B cell (primary cell): Measurements from ENCODE around the gene LAMTOR2. TPM values are rescaled to one million over a fixed set of nuclear protein-coding genes. Genes with fewer than 3 reads are reported as not detected.

ENCODE experiments used
- ATAC-seq: fragments of 200-7000 bp; cut with Tn5 transposase; one replicate; pipeline ENCODE4 v1.10.0; 2021; ENCODE audit warnings: low read depth, mild to moderate bottlenecking, moderate number of reproducible peaks, moderate library complexity
- CTCF ChIA-PET: fragments of 350-600 bp; sonication (Branson Sonifier 250); formaldehyde crosslinking; loops from one replicate; lab custom pipeline; 2021; ENCODE audit warnings: antibody characterized with exemption, inconsistent platforms; lab: Charles Lee
- POLR2A ChIA-PET: fragments of 350-600 bp; sonication (Branson Sonifier 250); formaldehyde crosslinking; loops from one replicate; lab custom pipeline; 2021; ENCODE audit warnings: antibody characterized with exemption; lab: Charles Lee
- DNase-seq: peaks from one replicate; pipeline ENCODE4 v3.0.0; 2013
- H2AFZ ChIP-seq: 2 replicates; pipeline ENCODE4 v1.6.1; 2012; ENCODE audit warnings: mild to moderate bottlenecking, low read depth, low read length; ENCODE audit not compliant: insufficient read depth, poor library complexity, severe bottlenecking
- H3K27ac ChIP-seq, 2 donors: 1 replicate in 1 of 2; 2 replicates in 1 of 2; pipeline ENCODE4 v1.5.1; 2012 to 2013; ENCODE audit warnings: low read length in 2 of 2, mild to moderate bottlenecking in 2 of 2, moderate library complexity in 1 of 2
- H3K27me3 ChIP-seq, 4 experiments: fragments of 200-600 bp in 1 of 4; sonication (generic) in 1 of 4; replicated peaks in 1 of 4; 1 replicate in 2 of 4; 2 replicates in 2 of 4; pipeline versions ENCODE4 v1.6.1 to v1.7.0; 2013 to 2016; ENCODE audit warnings: low read length in 3 of 4, mild to moderate bottlenecking in 2 of 4, mixed read lengths in 1 of 4, moderate library complexity in 1 of 4; ENCODE audit not compliant: insufficient read depth in 4 of 4, control insufficient read depth in 3 of 4; ENCODE audit errors: control extremely low read depth in 1 of 4
- H3K36me3 ChIP-seq, 2 experiments: replicated peaks in 1 of 2; 1 replicate in 1 of 2; 2 replicates in 1 of 2; pipeline versions ENCODE4 v1.6.1 to v1.7.1; 2013; ENCODE audit warnings: low read length in 1 of 2; ENCODE audit not compliant: insufficient read depth in 2 of 2, control insufficient read depth in 1 of 2; ENCODE audit errors: control extremely low read depth in 1 of 2, extremely low read depth in 1 of 2
- H3K4me1 ChIP-seq, 2 donors: fragments of 200-600 bp in 1 of 2; sonication (generic) in 1 of 2; 1 replicate in 1 of 2; 2 replicates in 1 of 2; pipeline versions ENCODE4 v1.5.1 to v1.6.1; 2013 to 2017; ENCODE audit warnings: low read length in 2 of 2; ENCODE audit not compliant: control insufficient read depth in 2 of 2, insufficient read depth in 2 of 2
- H3K4me2 ChIP-seq: replicated peaks from 2 replicates; pipeline ENCODE3; 2012; ENCODE audit warnings: mild to moderate bottlenecking, low read depth, low read length; ENCODE audit not compliant: poor library complexity, severe bottlenecking
- H3K4me3 ChIP-seq, 5 experiments: fragments of 200-600 bp in 1 of 5; sonication (generic) in 1 of 5; 1 replicate in 3 of 5; 2 replicates in 2 of 5; pipeline versions ENCODE4 v1.5.1 to v1.7.0; 2011 to 2016; ENCODE audit warnings: low read length in 4 of 5, mild to moderate bottlenecking in 4 of 5, low read depth in 2 of 5, control low read depth in 1 of 5, moderate library complexity in 1 of 5; ENCODE audit not compliant: insufficient read depth in 1 of 5; ENCODE audit errors: control extremely low read depth in 1 of 5, extremely low read depth in 1 of 5
- H3K79me2 ChIP-seq: fragments of 200-600 bp; sonication (generic); one replicate; pipeline ENCODE4 v1.6.0; 2016; ENCODE audit warnings: low read length; ENCODE audit not compliant: control insufficient read depth, insufficient read depth
- H3K9ac ChIP-seq: fragments of 200-600 bp; sonication (generic); 2 replicates; pipeline ENCODE4 v1.6.1; 2017; ENCODE audit warnings: mild to moderate bottlenecking, low read length, moderate library complexity
- H3K9me3 ChIP-seq, 3 donors: one replicate each; pipeline versions ENCODE4 v1.6.1 to v1.7.1; 2013; ENCODE audit warnings: low read length in 2 of 3; ENCODE audit not compliant: control insufficient read depth in 2 of 3, insufficient read depth in 1 of 3; ENCODE audit errors: control extremely low read depth in 1 of 3
- H4K20me1 ChIP-seq: 2 replicates; pipeline ENCODE4 v1.6.0; 2012; ENCODE audit warnings: mild to moderate bottlenecking, low read length; ENCODE audit not compliant: insufficient read depth, control insufficient read depth, poor library complexity, severe bottlenecking
- H3K27ac Mint-ChIP-seq: one replicate; pipeline ENCODE4 v1.8.0; 2021; ENCODE audit warnings: mixed read lengths
- H3K27me3 Mint-ChIP-seq: one replicate; pipeline ENCODE4 v1.8.0; 2021; ENCODE audit warnings: mixed read lengths
- H3K4me1 Mint-ChIP-seq: one replicate; pipeline ENCODE4 v1.8.0; 2021; ENCODE audit warnings: mixed read lengths
- H3K4me3 Mint-ChIP-seq: one replicate; pipeline ENCODE4 v1.8.0; 2021; ENCODE audit warnings: mixed read lengths
- H3K9me3 Mint-ChIP-seq: one replicate; pipeline ENCODE4 v1.8.0; 2022; ENCODE audit warnings: mixed read lengths; ENCODE audit not compliant: insufficient read depth
- CTCF ChIP-seq: fragments of 200-600 bp; IDR thresholded peaks from one replicate; pipeline ENCODE4 v1.8.0; 2022; ENCODE audit warnings: antibody characterized with exemption, mild to moderate bottlenecking
- EZH2 ChIP-seq: IDR thresholded peaks from 2 replicates; pipeline ENCODE4 v1.6.1; 2012; ENCODE audit warnings: borderline replicate concordance, low read depth, mild to moderate bottlenecking, moderate library complexity, low read length; ENCODE audit not compliant: insufficient read depth, poor library complexity, severe bottlenecking
- WGBS: methylation state at CpG from one replicate; pipeline ENCODE4 v1.1.5; 2013; ENCODE audit warnings: missing lambda C conversion rate; ENCODE audit not compliant: insufficient coverage; 5-methylcytosine and 5-hydroxymethylcytosine counted together
- intact Hi-C: fragments of 100-400 bp; cut with micrococcal nuclease; formaldehyde crosslinking; loops from one replicate; pipeline ENCODE4 v1.10.0; 2022
- polyA plus RNA-seq: library from polyadenylated mRNA; depleted of rRNA; stranded (reverse); fragments of >200 nt; gene quantifications from 2 replicates; pipeline ENCODE4 v1.2.3, GENCODE V29; 2012
- total RNA-seq, 2 donors: library from RNA; stranded (reverse); fragments of 120-200 nt in 1 of 2; gene quantifications; 1 replicate in 1 of 2; 2 replicates in 1 of 2; pipeline versions ENCODE4 v1.2.3 to v1.2.4, GENCODE V29; 2013 to 2022

Gene LAMTOR2
- total and polyA plus RNA-seq, 2 donors (not counting 1 experiment from before 2014, with no cell fraction given) = 31.5 to 55.9 TPM

GRCh38 chr1:156080241-156080862 is 25.8 kb downstream of the LAMTOR2 start:
- Histone ChIP-seq H3K27me3 (peaks cover 0 to 36% (median 18%) of the 10 kb centered on the region in 4 experiments), H3K9ac (no peak overlapping the region), H3K36me3 (no peaks in the 10 kb centered on the region), H4K20me1 (no peaks in the 10 kb centered on the region), H2AFZ (no peak overlapping the region), H3K4me2 (no peak overlapping the region), H3K4me3 (no peak overlapping the region), H3K27ac (no peak overlapping the region), H3K9me3 (peaks cover 0 to 4% (median 0%) of the 10 kb centered on the region in 3 donors), H3K4me1 (peaks cover 22 to 35% of the 10 kb centered on the region in 2 donors), H3K79me2 (no peaks in the 10 kb centered on the region)
- no peak overlapping the region for H3K27ac Mint-ChIP-seq
- H3K27me3 Mint-ChIP-seq = peaks cover 6% of the 10 kb centered on the region
- intact Hi-C loops = no loop called here
- H3K4me1 Mint-ChIP-seq = peaks cover 39% of the 10 kb centered on the region
- CTCF ChIA-PET = no interaction called here
- no peak for ATAC-seq
- POLR2A ChIA-PET = no interaction called here
- TF ChIP-seq EZH2 (no peak), CTCF (no peak)
- 90% methylated on average over 4 of the region's 8 CpGs for WGBS
- peak overlapping the region; percentile 75 for H3K4me3 Mint-ChIP-seq
- no peaks in the 10 kb centered on the region for H3K9me3 Mint-ChIP-seq
- no peak for DNase-seq

- TF ChIP-seq EZH2 (no peak), CTCF (no peak)
- 87% methylated on average over 3 of the region's 4 CpGs for WGBS
- Mint-ChIP-seq H3K27me3 (peaks cover 6% of the 10 kb centered on the region), H3K27ac (no peak overlapping the region), H3K9me3 (no peaks in the 10 kb centered on the region), H3K4me3 (peak overlapping the region; percentile 75), H3K4me1 (peaks cover 34% of the 10 kb centered on the region)
- H3K4me2 ChIP-seq = no peak overlapping the region
- H3K27ac ChIP-seq = no peak overlapping the region
- H3K27me3 ChIP-seq = peaks cover 0 to 40% (median 20%) of the 10 kb centered on the region in 4 experiments
- ChIA-PET CTCF (no interaction called here), POLR2A (no interaction called here)
- intact Hi-C loops = no loop called here
- H2AFZ ChIP-seq = no peak overlapping the region
- no peak overlapping the region for H3K4me3 ChIP-seq
- H3K4me1 ChIP-seq = peaks cover 17 to 31% of the 10 kb centered on the region in 2 donors
- DNase-seq (no peak), ATAC-seq (no peak)
- H4K20me1 ChIP-seq = no peaks in the 10 kb centered on the region
- peaks cover 0 to 4% (median 0%) of the 10 kb centered on the region in 3 donors for H3K9me3 ChIP-seq
- H3K36me3 ChIP-seq = no peaks in the 10 kb centered on the region
- H3K9ac ChIP-seq = no peak overlapping the region
- H3K79me2 ChIP-seq = no peaks in the 10 kb centered on the region
These were observed 26.2 kb downstream of the LAMTOR2 start for GRCh38 chr1:156080863-156081179.
